GM18498 (cell line): ENCODE measurements around the gene RABGAP1L.
"Not testable (repeated sequence)": the region's sequence is repeated elsewhere in the genome, so short reads cannot be mapped to it uniquely, and the experiment has no call there.

Experiments used
- ATAC-seq: cut with Tn5 transposase; IDR thresholded peaks from one replicate; pipeline ENCODE4 v1.9.1; 2021; ENCODE audit warnings: mild to moderate bottlenecking, moderate library complexity; ENCODE audit not compliant: unreplicated experiment

RABGAP1L gene

DNA sequence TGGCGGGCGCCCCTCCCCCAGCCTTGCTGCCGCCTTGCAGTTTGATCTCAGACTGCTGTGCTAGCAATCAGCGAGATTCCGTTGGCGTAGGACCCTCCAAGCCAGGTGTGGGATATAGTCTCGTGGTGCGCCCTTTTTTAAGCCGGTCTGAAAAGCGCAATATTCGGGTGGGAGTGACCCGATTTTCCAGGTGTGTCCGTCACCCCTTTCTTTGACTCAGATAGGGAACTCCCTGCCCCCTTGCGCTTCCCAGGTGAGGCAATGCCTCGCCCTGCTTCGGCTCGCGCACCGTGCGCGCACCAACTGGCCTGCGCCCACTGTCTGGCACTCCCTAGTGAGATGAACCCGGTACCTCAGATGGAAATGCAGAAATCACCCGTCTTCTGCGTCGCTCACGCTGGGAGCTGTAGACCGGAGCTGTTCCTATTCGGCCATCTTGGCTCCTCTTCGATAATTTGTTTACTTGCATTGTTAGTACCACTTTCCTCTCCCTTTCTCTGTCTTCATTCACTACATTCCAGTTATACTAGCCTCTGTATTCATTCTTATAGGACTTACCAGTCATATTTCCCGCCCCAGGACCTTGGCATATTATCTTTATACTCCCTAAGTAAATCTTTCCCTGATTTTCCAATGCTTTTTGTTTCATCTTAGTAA is 79.7 kb downstream of the RABGAP1L start:
- not testable (repeated sequence) for ATAC-seq

DNA sequence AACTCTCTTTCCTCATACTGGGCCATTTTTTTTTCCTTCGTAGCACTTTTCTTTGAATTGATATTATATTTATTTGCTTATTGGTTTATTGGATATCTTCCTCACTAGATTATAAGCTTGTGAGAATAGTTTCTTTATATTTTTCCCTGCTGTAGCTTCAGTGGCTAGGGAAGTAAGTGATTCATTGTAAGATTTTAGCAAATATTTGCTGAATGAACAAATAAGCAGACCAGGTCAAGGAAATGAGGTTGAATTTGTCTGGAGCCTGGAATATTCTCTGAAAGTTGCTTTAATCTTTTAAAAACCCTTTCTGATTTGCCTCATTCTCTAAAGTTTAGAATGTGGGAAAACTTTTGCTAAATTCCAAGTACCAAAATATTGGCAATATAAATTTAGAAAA is 80.2 kb downstream of the RABGAP1L start:
- no peak for ATAC-seq

DNA sequence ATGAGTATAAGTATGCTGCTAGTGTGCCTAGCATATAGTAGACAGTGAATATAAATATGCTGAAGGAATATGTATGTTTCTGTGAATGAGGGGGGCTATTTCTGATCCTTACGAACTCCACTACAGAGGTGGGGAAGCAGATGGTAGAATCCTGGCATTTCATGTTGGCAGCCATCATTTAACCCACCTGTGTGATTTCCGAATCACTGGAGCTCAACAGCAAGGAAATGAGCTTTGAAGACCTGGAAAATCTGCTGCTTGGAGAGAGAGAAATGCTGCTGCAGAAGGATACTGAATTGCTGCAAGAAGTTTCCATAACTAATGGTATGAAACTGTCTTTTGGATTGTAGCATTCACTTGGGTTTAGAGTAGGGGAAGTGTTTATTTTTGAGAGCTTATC is 83.5 kb downstream of the RABGAP1L start:
- no peak for ATAC-seq

DNA sequence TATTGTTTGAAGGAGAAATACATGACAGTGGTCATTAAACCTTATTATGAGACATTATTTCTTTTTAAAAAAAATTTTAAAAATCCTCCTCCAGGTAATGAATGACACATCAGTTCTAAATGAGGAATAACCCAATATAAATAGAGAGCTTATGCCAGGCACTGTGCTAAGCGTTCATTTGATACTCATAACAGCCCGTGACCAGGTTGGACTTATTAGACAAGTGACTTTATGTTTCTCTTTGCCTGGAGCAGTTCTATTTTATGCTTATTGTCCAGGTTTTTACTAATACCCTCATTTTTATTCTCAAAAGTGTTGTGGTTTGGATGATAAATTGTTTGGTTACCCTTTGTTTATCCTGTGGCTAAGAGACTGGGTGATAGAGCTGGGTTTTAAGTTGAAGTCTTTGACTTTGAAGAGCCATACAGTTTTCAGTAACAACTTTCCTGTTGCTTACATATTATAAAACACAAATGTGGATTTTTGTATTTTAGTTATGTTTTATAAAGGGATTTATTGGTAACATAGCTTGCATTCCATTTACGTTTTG is 84.2 kb downstream of the RABGAP1L start:
- no peak for ATAC-seq

DNA sequence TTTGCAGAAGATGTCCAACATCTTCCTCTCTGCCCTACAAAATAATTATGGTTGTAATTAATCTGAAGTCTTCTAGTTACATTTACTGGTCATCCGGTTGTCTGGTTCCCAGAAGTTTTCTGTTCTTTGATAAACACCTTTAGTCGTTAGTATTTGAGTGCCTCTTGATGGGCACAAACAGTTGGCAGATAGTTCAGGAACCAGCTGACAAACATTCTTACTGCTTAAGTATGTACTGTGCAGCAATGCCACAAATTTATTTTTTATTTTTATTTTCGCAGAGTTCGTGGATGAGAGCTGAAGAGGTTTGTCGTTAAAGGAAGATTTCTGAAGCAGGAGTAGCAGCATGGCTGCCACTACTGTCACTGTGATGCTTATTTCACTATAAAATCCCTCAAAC is 84.7 kb downstream of the RABGAP1L start:
- no peak for ATAC-seq

DNA sequence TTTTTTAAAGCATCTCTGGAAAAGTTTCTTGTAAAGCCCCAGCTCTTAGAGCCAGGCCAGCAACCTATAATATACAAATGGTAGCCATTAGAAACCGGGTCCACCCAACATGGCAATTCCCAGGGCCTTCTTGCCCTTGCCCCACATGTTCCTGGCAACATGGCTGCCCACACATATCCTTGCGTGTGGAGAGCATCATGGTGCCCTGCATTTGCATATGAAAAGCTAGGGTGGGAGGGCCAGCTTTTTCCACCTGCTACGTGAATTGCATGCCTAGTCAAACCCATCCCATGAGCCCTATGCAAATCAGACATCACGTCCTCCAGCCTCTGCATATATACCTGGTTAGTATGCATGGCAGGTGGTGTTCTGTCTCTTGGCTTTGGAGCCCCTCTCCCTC is 88.2 kb downstream of the RABGAP1L start:
- ATAC-seq: no peak

DNA sequence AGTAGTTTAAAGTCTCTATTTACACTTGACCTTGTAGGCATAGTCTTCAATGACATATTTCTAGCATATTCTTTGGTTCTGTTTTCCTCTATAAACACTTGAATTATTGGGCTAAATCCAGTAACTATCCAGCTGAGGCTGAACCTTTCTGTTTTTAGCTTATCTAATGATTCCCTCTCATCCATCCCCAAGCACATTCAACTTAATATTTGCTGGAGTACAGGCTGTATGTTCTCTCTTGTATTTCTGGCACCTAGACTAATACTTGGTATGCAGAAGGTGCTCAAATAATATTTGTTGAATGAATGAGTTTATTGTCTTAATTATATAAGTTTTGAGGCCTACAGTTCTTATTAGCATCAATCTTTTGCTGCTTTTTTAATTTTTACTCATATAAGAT is 88.7 kb downstream of the RABGAP1L start:
- no peak for ATAC-seq

DNA sequence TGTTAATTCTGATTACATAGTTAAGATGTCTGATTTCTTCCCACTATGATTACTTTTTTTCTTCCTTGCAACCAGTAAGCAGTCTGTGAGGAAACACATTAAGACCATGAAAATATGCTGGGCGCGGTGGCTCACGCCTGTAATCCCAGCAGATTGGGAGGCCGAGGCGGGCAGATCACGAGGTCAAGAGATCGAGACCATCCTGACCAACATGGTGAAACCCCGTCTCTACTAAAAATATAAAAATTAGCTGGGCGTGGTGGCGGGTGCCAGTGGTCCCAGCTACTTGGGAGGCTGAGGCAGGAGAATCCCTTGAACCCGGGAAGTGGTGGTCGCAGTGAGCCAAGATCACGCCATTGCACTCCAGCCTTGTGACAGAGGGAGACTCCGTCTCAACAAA is 97.1 kb downstream of the RABGAP1L start:
- not testable (repeated sequence) for ATAC-seq

DNA sequence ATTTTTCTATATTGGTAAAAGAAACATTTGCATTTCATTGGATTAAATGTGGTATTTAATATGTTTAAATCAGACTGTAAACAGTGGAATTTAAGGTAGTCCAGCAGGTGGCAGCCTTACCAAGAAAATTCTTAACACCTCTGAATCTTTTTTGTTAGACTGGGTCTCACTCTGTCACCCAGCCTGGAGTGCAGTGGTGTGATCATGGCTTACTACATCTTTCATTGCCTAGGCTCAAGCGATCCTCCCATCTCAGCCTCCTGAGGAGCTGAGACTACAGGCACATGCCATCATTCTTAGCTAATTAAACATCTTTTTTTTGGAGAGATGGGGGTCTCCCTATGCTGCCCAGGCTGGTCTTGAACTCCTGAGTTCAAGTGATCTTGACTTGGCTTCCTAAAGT is 98.8 kb downstream of the RABGAP1L start:
- ATAC-seq: no peak

DNA sequence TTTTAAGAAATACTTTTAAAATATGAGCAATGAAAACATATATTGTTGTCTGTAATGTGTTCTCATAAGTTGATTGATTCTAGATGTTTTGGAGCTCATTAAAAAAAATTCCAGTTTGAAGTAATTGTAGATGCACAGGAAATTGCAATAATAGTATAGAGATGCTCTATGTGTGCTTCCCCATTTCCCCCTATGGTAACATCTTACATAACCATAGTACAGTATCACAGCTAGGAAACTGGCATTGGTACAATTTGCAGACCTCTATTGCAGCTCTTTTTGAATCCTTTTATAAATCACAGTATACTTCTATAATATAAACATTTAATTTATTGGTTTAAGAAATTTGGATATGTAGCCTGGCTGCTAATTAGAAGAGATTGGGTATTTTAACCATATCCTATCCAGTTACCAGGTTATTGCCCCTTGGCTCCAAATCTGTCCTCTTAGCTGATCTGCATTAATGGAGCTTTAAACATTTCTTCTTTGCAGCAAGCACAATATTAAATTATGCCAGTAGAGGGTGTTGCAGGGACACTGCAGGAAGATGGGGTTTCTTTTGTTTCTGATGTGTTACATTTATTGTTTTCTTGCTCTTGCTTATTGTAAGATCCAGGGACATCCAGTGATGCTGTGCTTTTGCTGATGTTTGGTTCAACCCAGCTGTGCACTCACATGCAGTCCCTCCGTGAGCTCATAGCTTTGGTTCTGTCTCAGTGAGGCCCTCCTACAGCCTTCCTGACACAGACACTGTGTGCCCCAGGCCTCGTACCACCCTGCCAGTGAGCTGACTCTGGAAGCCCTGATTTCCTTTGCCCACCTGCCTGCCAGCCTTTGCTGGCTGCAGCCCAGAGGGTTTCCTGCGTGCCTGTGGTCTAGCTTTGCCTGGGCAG is 103.3 kb downstream of the RABGAP1L start:
- ATAC-seq: peak; percentile 50

DNA sequence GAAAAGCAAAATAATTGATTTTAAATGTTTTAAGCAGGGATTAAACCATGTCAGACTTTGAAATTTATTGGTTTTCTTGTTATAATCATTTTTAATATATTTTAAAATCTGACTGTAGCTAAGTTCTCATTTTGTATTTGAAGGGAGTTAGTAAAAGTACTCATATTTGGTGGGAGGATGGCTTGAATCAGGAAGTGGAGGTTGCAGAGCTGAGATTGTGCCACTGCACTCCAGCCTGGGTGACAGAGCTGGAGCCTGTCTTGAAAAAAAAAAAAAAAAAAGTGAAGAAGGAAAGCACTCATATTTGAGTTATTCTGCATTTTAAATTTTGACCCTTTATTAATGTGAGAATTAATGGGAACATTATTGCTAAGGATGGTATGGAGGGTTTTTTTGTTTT is 106.0 kb downstream of the RABGAP1L start:
- no peak for ATAC-seq

DNA sequence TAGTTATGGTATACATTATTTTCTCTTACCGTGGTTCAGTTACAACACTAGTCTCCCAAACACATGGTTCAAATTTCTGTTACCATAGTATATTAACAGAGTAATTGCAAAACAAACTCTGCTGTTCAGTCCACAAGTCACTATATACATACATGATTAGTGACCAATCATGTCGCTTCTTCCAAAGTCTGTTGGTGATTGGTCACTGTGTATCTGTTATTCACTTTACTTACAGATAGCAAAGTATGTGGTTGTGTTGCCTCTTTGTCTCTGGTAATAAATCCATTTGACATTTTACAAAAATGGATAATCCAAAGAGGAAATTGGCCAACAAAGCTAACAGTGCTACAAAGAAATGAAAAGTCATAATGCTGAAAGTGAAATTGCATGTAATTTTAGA is 107.2 kb downstream of the RABGAP1L start:
- ATAC-seq: no peak

DNA sequence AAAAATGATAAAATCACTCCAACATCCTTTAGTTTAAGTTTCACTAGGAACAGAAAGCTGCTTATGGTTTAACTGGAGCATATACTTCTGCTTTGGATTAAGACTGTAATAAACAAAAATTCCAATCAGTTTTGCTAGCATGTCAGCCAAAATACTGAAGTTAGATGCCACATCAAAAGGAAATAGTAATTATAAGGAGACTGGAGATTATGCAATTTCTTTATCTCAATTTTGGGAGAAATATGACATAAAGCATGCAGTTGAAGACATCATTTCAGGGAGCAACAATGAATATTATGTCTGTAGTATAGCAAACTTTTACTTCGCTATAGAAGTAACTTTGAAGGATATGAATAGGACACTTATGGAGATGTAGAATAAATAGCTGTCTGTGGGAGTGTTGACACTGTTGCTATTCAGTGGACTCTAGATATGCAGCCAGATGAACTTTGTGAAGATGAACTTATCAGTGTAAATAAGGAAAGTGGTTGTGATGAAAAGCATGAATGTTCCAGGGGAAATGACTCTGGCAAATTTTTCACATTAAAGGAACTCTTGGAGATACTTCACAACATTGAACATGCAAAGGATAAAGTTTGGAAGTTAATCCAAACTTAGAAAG is 107.8 kb downstream of the RABGAP1L start:
- no peak for ATAC-seq

DNA sequence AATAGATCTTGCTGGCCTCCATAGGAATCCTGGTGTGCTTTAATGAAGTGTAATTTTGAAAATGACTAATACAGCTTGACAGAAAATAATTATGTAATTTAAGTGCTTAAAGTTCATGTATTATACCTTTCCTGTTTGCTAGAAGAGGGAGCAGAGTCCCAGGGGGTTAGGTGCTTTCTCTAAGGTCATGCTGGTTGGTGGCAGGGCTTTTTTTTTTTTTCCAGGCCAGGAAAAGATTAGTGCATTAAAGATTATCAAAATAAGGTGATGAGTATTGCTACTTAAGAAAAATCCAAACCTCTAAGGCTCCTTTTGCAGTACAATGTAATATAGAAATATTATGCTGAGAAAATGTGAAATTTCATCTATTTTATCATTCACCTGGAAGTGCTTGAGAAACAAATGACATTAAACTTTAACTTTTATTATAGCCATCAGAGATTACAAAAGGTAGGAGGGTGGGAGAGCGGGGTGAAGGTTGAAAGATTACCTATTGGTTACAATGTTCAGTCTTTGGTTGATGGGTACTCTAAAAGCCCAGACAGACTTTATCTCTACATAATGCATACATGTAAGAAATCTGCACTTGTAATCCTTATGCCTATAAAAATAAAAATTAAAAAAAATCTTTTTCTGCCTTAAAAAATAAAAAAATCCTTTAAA is 110.8 kb downstream of the RABGAP1L start:
- no peak for ATAC-seq

DNA sequence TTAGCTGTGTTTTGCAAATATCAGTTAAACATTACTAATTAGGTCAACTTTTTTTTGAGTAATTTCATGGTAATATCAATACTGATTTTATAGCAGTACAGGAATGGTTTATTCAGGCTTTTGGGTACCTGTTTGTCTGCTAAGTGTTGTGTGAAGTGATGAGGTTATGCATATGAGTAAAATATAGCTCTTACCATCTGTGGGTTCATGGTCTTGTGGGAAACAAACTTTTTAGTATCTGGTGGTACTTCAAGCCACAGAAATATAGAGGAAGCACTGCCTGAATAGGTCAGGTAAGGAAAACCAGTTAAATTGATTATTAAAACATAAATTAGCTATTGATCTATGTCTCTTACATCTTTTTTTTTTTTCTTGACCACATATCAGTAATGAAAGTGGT is 113.9 kb downstream of the RABGAP1L start:
- ATAC-seq: no peak

DNA sequence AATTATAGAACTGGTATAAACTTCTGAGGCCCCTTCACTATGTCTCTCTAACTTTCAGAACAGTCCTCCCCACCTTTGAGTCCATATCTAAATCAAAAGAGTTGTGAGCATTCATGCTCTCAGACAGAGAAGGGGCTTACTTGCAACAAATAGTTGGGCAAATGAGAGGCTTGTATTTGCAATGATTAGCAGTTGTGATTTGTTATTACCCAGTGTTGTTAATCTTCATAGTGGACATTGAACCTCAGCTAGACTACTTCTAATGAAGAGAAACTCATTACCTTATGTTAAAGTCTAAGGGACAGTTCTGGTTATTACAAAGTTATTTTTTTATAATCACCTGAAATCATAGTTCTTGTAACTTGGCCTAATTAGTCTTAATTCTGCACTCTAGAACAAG is 114.5 kb downstream of the RABGAP1L start:
- ATAC-seq: no peak

DNA sequence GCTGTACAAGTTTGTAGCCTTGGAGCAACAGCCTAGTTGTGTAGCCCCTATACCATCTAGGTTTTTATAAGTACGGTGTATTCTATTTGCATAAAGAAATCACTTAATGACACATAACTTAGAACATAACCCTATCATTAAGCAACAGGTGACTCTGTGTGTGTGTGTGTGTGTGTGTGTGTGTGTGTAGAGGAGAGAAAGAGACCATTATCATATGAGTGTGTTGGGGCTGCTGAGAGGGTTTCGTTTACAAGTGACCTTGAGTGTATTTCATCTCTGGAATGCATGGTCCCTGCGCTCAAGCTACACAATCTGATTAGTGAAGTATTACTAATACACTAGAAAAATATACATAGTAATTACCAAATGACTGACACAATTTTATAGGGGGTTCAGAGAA is 115.1 kb downstream of the RABGAP1L start:
- ATAC-seq: no peak

DNA sequence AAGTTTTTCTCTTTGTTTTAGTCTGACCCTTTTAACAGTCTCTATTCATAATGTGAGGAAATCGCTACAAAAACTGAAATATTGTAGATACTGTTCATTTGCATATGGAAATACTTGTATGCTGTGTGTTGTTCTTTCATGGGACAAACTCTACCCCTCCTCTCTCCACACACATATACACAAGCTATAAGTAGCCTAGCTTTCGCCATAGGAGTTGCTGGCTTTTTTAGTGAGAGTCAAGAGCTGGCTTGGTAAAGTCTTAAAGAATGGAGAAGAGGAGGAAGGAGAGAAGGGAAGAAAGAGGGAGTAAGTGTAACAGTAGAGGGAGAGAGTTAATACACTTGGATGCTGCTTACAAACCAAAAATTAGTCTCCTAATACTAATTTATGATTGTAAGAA is 115.6 kb downstream of the RABGAP1L start:
- no peak for ATAC-seq

DNA sequence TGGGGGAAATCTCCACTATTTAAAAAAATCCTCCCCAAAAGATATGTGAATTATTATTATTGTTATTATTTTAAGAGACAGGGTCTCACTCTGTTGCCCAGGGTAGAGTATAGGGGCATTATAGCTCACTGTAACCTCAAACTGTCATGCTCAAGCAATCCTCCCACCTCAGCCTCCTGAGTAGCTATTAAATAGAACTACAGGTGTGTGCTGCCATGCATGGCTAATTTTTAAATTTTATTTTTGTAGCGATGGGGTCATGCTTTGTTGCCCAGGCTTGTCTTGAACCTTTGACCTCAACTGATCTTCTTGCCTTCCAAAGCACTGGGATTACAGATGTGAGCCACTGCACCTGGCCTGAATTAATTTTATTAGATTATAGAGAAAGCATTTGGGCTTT is 116.8 kb downstream of the RABGAP1L start:
- ATAC-seq: peak; percentile 47

DNA sequence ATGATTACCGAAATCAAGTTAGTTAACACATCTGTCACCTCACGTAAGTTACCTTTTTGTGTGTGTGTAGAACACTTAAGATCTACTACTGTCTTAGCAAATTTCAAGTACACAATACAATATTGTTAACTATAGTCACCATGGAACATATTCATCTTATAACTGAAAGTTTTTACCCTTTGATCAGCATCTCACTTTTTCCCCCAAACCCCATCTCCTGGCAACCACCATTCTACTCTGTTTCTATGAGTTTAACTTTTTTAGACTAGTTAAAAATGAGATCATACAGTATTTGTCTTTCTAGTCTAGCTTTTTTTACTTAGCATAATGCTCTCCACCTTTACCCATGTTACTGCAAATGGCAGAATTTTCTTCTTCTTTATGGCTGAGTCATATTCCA is 124.7 kb downstream of the RABGAP1L start:
- no peak for ATAC-seq

DNA sequence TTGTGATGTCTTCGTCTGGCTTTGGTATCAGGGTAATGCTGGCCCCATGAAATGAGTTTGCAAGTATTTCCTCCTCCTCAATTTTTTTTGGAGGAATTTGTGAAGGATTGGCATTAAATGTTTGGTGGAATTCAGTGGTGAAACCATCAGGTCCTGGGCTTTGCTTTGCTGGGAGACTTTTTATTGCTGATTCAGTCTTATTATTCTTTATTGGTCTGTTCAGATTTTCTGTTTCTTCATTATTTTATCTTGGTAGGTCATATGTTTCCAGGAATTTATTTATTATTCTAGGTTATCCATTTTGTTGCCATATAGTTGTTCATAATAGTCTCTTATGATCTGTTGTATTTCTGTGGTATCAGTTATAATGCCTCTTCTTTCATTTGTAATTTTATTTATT is 126.7 kb downstream of the RABGAP1L start:
- no peak for ATAC-seq
